K562 (cell line): ENCODE results near the gene UTP14C. TPM values are rescaled to one million over a fixed set of nuclear protein-coding genes. Genes with fewer than 3 reads are reported as not detected.

Source experiments
- CREB1 ChIP-seq, 2 experiments: sonication (generic) in 1 of 2; formaldehyde crosslinking in 1 of 2; IDR thresholded peaks; 2 replicates each; pipeline versions ENCODE4 v1.6.1 to v1.8.0; 2012 to 2022; ENCODE audit warnings: inconsistent platforms in 1 of 2, mild to moderate bottlenecking in 1 of 2, missing genetic modification reagents in 1 of 2, moderate library complexity in 1 of 2
- CTCFL ChIP-seq: IDR thresholded peaks from 2 replicates; pipeline ENCODE4 v1.6.1; 2011; ENCODE audit warnings: borderline replicate concordance, low read depth, mild to moderate bottlenecking, moderate library complexity, low read length; ENCODE audit not compliant: insufficient read depth, poor library complexity, severe bottlenecking
- DPF2 ChIP-seq: fragments of 450-650 bp; IDR thresholded peaks from 2 replicates; pipeline ENCODE4 v1.6.1; 2016
- EZH2 ChIP-seq: IDR thresholded peaks from 2 replicates; pipeline ENCODE4 v1.6.1; 2012; ENCODE audit warnings: low read depth, mild to moderate bottlenecking, inconsistent platforms, low read length, borderline replicate concordance
- NEUROD1 ChIP-seq: fragments of 150-350 bp; IDR thresholded peaks from 2 replicates; pipeline ENCODE4 v1.6.1; 2014; ENCODE audit warnings: borderline replicate concordance, low read length, low read depth; ENCODE audit not compliant: partially characterized antibody
- NR2C1 ChIP-seq, 2 experiments: fragments of 450-650 bp; IDR thresholded peaks; 2 replicates each; pipeline ENCODE4 v1.6.1; 2017; ENCODE audit warnings: mild to moderate bottlenecking in 2 of 2, antibody characterized with exemption in 1 of 2, inconsistent platforms in 1 of 2, missing compliant biosample characterization in 1 of 2, missing genetic modification characterization in 1 of 2
- RAD21 ChIP-seq, 2 experiments: fragments of 250-450 bp in 1 of 2; fragments of 450-650 bp in 1 of 2; sonication (Bioruptor Pico) in 1 of 2; formaldehyde crosslinking in 1 of 2; IDR thresholded peaks in 1 of 2; conservative IDR thresholded peaks in 1 of 2; 2 replicates each; pipeline versions ENCODE4 v1.4.0 to v1.8.0; 2020 to 2022; ENCODE audit warnings: mild to moderate bottlenecking in 2 of 2, moderate library complexity in 1 of 2
- TAL1 ChIP-seq: fragments of 450-650 bp; IDR thresholded peaks from 2 replicates; pipeline ENCODE4 v1.6.1; 2016; ENCODE audit warnings: mild to moderate bottlenecking
- TFE3 ChIP-seq: fragments of 450-650 bp; formaldehyde crosslinking; IDR thresholded peaks from 2 replicates; pipeline ENCODE4 v1.4.0; 2020; ENCODE audit warnings: mild to moderate bottlenecking, mixed read lengths
- ZBTB1 ChIP-seq: sonication (generic); formaldehyde crosslinking; IDR thresholded peaks from 2 replicates; pipeline ENCODE4 v1.8.1; 2023; ENCODE audit warnings: missing genetic modification reagents, low read depth, mild to moderate bottlenecking, borderline replicate concordance
- ZBTB43 ChIP-seq: sonication (generic); formaldehyde crosslinking; IDR thresholded peaks from 2 replicates; pipeline ENCODE4 v1.8.0; 2023; ENCODE audit warnings: mild to moderate bottlenecking, missing genetic modification reagents
- ZFPM2 ChIP-seq: fragments of 250-450 bp; sonication (Bioruptor Pico); IDR thresholded peaks from 2 replicates; pipeline ENCODE4 v1.5.1; 2022; ENCODE audit warnings: mild to moderate bottlenecking
- ZNF133 ChIP-seq: fragments of 250-450 bp; sonication (Bioruptor Pico); IDR thresholded peaks from 2 replicates; pipeline ENCODE4 v1.4.0; 2020; ENCODE audit warnings: mild to moderate bottlenecking
- ZNF280B ChIP-seq: fragments of 250-450 bp; sonication (Bioruptor Pico); IDR thresholded peaks from 2 replicates; pipeline ENCODE4 v1.5.1; 2021; ENCODE audit warnings: mild to moderate bottlenecking
- ZNF436 ChIP-seq: fragments of 250-450, 450-650 bp; sonication (Bioruptor Pico); formaldehyde crosslinking; IDR thresholded peaks from 2 replicates; pipeline ENCODE4 v1.7.0; 2020; ENCODE audit warnings: mild to moderate bottlenecking
- polyA plus RNA-seq, 8 experiments: library from polyadenylated mRNA; depleted of rRNA in 4 of 8; stranded (reverse) in 5 of 8; unstranded in 3 of 8; fragments of >200 nt; fragmentation: Nextera tagmentation in 2 of 8; fragmentation: Illumina TruSeq in 1 of 8; extraction: Ambion mirVana in 2 of 8; extraction: Trizol in 1 of 8; gene quantifications; 2 replicates each; pipeline versions ENCODE4 v1.2.1 to v1.2.3, GENCODE V29; 2011 to 2014; ENCODE audit warnings: inconsistent platforms in 1 of 8, missing spikeins in 1 of 8
- total RNA-seq, 7 experiments: library from RNA; depleted of rRNA in 6 of 7; stranded (reverse); fragments of >200 nt in 6 of 7; fragmentation: Illumina TruSeq in 2 of 7; extraction: Trizol in 2 of 7; gene quantifications; 2 replicates each; pipeline versions ENCODE4 v1.2.1 to v1.2.3, GENCODE V29; 2011 to 2021; ENCODE audit warnings: low replicate concordance in 1 of 7
- TF ChIP-seq, protein P1 (sequence below): fragments of 250-450 bp; sonication (Bioruptor Pico); IDR thresholded peaks from 2 replicates; pipeline ENCODE4 v1.4.0; 2020; ENCODE audit warnings: borderline replicate concordance
- TF ChIP-seq, protein P2 (sequence below): IDR thresholded peaks from 2 replicates; pipeline ENCODE4 v1.6.1; 2014; ENCODE audit warnings: antibody characterized with exemption

UTP14C gene
- total and polyA plus RNA-seq, 9 of the 15 experiments (the other 6 are each of a cell fraction or from before 2014, with no cell fraction given): 3.4 to 10.3 (median 6.0) TPM

GRCh38 chr13:52067237-52067636 is 42.7 kb downstream of the UTP14C start (continued):
- TF ChIP-seq ZBTB43 (CRISPR knock-in tag): no peak
- TF ChIP-seq, protein P1, sequence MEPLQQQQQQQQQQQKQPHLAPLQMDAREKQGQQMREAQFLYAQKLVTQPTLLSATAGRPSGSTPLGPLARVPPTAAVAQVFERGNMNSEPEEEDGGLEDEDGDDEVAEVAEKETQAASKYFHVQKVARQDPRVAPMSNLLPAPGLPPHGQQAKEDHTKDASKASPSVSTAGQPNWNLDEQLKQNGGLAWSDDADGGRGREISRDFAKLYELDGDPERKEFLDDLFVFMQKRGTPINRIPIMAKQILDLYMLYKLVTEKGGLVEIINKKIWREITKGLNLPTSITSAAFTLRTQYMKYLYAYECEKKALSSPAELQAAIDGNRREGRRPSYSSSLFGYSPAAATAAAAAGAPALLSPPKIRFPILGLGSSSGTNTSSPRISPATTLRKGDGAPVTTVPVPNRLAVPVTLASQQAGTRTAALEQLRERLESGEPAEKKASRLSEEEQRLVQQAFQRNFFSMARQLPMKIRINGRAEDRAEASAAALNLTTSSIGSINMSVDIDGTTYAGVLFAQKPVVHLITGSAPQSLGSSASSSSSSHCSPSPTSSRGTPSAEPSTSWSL (CRISPR knock-in tag): no peak
- TF ChIP-seq, protein P2, sequence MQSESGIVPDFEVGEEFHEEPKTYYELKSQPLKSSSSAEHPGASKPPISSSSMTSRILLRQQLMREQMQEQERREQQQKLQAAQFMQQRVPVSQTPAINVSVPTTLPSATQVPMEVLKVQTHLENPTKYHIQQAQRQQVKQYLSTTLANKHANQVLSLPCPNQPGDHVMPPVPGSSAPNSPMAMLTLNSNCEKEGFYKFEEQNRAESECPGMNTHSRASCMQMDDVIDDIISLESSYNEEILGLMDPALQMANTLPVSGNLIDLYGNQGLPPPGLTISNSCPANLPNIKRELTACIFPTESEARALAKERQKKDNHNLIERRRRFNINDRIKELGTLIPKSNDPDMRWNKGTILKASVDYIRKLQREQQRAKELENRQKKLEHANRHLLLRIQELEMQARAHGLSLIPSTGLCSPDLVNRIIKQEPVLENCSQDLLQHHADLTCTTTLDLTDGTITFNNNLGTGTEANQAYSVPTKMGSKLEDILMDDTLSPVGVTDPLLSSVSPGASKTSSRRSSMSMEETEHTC: no peak
- no peak for TF ChIP-seq EZH2
- TF ChIP-seq CREB1 (IDR thresholded peaks at IDR 0.05): no peak
- no peak for TF ChIP-seq CREB1 (CRISPR knock-in tag; IDR thresholded peaks at IDR 0.05)
- TF ChIP-seq RAD21 (CRISPR knock-in tag; conservative IDR thresholded peaks at IDR 0.05 in 1 of 2, IDR thresholded peaks at IDR 0.05 in 1 of 2): no peak
- no peak for TF ChIP-seq NEUROD1
- no peak for TF ChIP-seq CTCFL
- TF ChIP-seq TFE3 (CRISPR knock-in tag): no peak
- no peak for TF ChIP-seq ZNF436 (CRISPR knock-in tag)
- TF ChIP-seq ZBTB1: no peak
- no peak for TF ChIP-seq ZNF133 (CRISPR knock-in tag)
- TF ChIP-seq ZNF280B (CRISPR knock-in tag): no peak
- peak; percentile 66 for TF ChIP-seq TAL1
- no peak for TF ChIP-seq ZFPM2 (CRISPR knock-in tag)
- TF ChIP-seq NR2C1 (IDR thresholded peaks at IDR 0.05): no peak
- no peak for TF ChIP-seq NR2C1 (tag; IDR thresholded peaks at IDR 0.05)
- peak; percentile 40; the same call in 1 of the 2 replicates for TF ChIP-seq DPF2
